Measurements from ENCODE around the gene MALAT1. TPM values are rescaled to one million over a fixed set of nuclear protein-coding genes. Genes with fewer than 3 reads are reported as not detected.
A peak's percentile ranks its signal among the peaks of the same experiment; 100 is the strongest.
"Not testable (repeated sequence)": the region's sequence is repeated elsewhere in the genome, so short reads cannot be mapped to it uniquely, and the experiment has no call there.

Gene MALAT1
- total RNA-seq, 1 donor from 2014 or later, result 9,030 TPM

- H3K4me1 Mint-ChIP-seq, result peaks cover 17% of the 10 kb centered on the region
Observed at GRCh38 chr11:65459552-65459951, 39.3 kb upstream of the MALAT1 start.

GRCh38 chr11:65465471-65465870 lies 33.4 kb upstream of the MALAT1 start:
- H3K36me3 Mint-ChIP-seq; H4K20me1 ChIP-seq (ENCODE audit: low read depth); H3K27ac Mint-ChIP-seq; H3K9me3 ChIP-seq (ENCODE audit: low read depth); H3K4me3 ChIP-seq; H3K4me1 Mint-ChIP-seq; H3K4me2 ChIP-seq; H2AFZ ChIP-seq (replicated peaks); H3K27me3 Mint-ChIP-seq (ENCODE audit: insufficient read depth, low read depth); DNase-seq (ENCODE audit: low spot score); H3F3A ChIP-seq (ENCODE audit: low read depth); H3K9ac ChIP-seq; H3K4me1 ChIP-seq; H3K36me3 ChIP-seq; H3K9me3 Mint-ChIP-seq; H3K27ac ChIP-seq; H3K79me2 ChIP-seq (ENCODE audit: low read depth): not testable (repeated sequence)
- H3K4me3 Mint-ChIP-seq, result peak overlapping the region; percentile 14
- H3K27me3 ChIP-seq, result peaks cover 64% of the 10 kb centered on the region

More at GRCh38 chr11:65459552-65459951, 39.3 kb upstream of the MALAT1 start:
- Histone ChIP-seq H3K9me3 (ENCODE audit: low read depth) (no peaks in the 10 kb centered on the region), H3K27me3 (peaks cover 91% of the 10 kb centered on the region), H3K79me2 (ENCODE audit: low read depth) (no peaks in the 10 kb centered on the region), H3K9ac (no peak overlapping the region), H3K4me1 (no peaks in the 10 kb centered on the region), H4K20me1 (ENCODE audit: low read depth) (no peaks in the 10 kb centered on the region), H3K4me2 (peak overlapping the region; percentile 14), H3K27ac (no peak overlapping the region), H3F3A (ENCODE audit: low read depth) (peaks cover 10% of the 10 kb centered on the region), H2AFZ (replicated peaks) (no peak overlapping the region), H3K36me3 (no peaks in the 10 kb centered on the region), H3K4me3 (no peak overlapping the region)
- peaks cover 9% of the 10 kb centered on the region for H3K27me3 Mint-ChIP-seq (ENCODE audit: insufficient read depth, low read depth)
- peaks cover 11% of the 10 kb centered on the region for H3K9me3 Mint-ChIP-seq
- peak; percentile 35 for DNase-seq (ENCODE audit: low spot score)
- H3K36me3 Mint-ChIP-seq, result peaks cover 6% of the 10 kb centered on the region
- H3K27ac Mint-ChIP-seq, result no peak overlapping the region
- TF ChIP-seq EZH2 (IDR thresholded peaks at IDR 0.05) (no peak), EZH2phosphoT487 (IDR thresholded peaks at IDR 0.05) (no peak), CTCF (IDR thresholded peaks at IDR 0.05) (no peak)
- H3K4me3 Mint-ChIP-seq, result no peak overlapping the region

DNA sequence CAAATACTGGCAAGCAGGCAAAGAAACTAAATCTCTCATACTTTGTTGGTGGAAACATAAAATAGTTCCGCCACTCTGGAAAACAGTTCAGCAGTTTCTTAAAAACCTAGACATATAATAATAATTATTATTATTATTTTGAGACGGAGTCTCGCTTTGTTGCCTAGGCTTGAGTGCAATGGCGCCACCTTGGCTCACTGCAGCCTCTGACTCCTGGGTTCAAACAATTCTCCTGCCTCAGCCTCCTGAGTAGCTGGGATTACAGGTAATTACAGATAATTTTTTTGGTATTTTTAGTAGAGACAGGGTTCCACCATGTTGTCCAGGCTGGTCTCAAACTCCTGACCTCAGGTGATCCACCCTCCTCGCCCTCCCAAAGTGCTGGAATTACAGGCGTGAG lies 31.5 kb upstream of the MALAT1 start:
- H3K9me3 Mint-ChIP-seq; H3K4me2 ChIP-seq; DNase-seq (ENCODE audit: low spot score); H3K9ac ChIP-seq; H2AFZ ChIP-seq (replicated peaks); H3K27me3 Mint-ChIP-seq (ENCODE audit: insufficient read depth, low read depth); H3K27ac Mint-ChIP-seq; H3K9me3 ChIP-seq (ENCODE audit: low read depth); H3F3A ChIP-seq (ENCODE audit: low read depth); H3K27ac ChIP-seq; H3K36me3 Mint-ChIP-seq; H4K20me1 ChIP-seq (ENCODE audit: low read depth); H3K4me1 Mint-ChIP-seq; H3K4me3 Mint-ChIP-seq; H3K4me1 ChIP-seq; H3K4me3 ChIP-seq; H3K36me3 ChIP-seq: not testable (repeated sequence)
- Histone ChIP-seq H3K27me3 (peaks cover 46% of the 10 kb centered on the region), H3K79me2 (ENCODE audit: low read depth) (peaks cover 12% of the 10 kb centered on the region)

- H4K20me1 ChIP-seq (ENCODE audit: low read depth), result no peaks in the 10 kb centered on the region
- H2AFZ ChIP-seq (replicated peaks), result no peak overlapping the region
- no peaks in the 10 kb centered on the region for H3K9me3 ChIP-seq (ENCODE audit: low read depth)
- H3K27me3 ChIP-seq, result peaks cover 30% of the 10 kb centered on the region
- Mint-ChIP-seq H3K27me3 (ENCODE audit: insufficient read depth, low read depth) (peaks cover 2% of the 10 kb centered on the region), H3K27ac (no peak overlapping the region), H3K9me3 (no peaks in the 10 kb centered on the region), H3K36me3 (no peaks in the 10 kb centered on the region), H3K4me3 (no peak overlapping the region), H3K4me1 (peaks cover 9% of the 10 kb centered on the region)
- no peaks in the 10 kb centered on the region for H3K36me3 ChIP-seq
- H3F3A ChIP-seq (ENCODE audit: low read depth), result no peaks in the 10 kb centered on the region
- no peak overlapping the region for H3K27ac ChIP-seq
- H3K79me2 ChIP-seq (ENCODE audit: low read depth), result peaks cover 22% of the 10 kb centered on the region
- H3K4me3 ChIP-seq, result no peak overlapping the region
- peak; percentile 78 for DNase-seq (ENCODE audit: low spot score)
- TF ChIP-seq CTCF (IDR thresholded peaks at IDR 0.05) (peak; percentile 69), EZH2 (IDR thresholded peaks at IDR 0.05) (no peak)
- H3K9ac ChIP-seq, result no peak overlapping the region
- H3K4me1 ChIP-seq, result no peaks in the 10 kb centered on the region
- H3K4me2 ChIP-seq, result no peak overlapping the region
Observed at GRCh38 chr11:65468874-65469333, 29.9 kb upstream of the MALAT1 start.

Data from neural progenitor cell (in vitro differentiated cells).